A549 (cell line): ENCODE data around the gene RABL3. TPM values are rescaled to one million over a fixed set of nuclear protein-coding genes. Genes with fewer than 3 reads are reported as not detected.
A peak's percentile ranks its signal among the peaks of the same experiment; 100 is the strongest.

Source experiments
- ATAC-seq, 2 experiments: fragments of 200-7000 bp in 1 of 2; fragments of >200 bp in 1 of 2; cut with Nextera tagmentation in 1 of 2; cut with Tn5 transposase in 1 of 2; 3 replicates each; pipeline versions ENCODE4 v1.8.0 to v1.9.1; 2018 to 2020; ENCODE audit warnings: mild to moderate bottlenecking in 1 of 2, moderate library complexity in 1 of 2
- CTCF ChIA-PET: fragments of 300-600 bp; sonication (Branson Sonifier 250); formaldehyde crosslinking; extraction: SDS; loops from one replicate; lab custom pipeline; 2021; ENCODE audit warnings: antibody characterized with exemption, inconsistent platforms; lab: Yijun Ruan, JAX
- POLR2A ChIA-PET: fragments of 350-600 bp; formaldehyde crosslinking; extraction: SDS; loops from one replicate; lab custom pipeline; 2021; ENCODE audit warnings: antibody characterized with exemption, inconsistent platforms; lab: Yijun Ruan, JAX
- DNase-seq, 2 experiments: peaks; one replicate each; pipeline versions ENCODE4 v3.0.0 to v3.0.0-alpha.2; 2011 to 2016; ENCODE audit warnings: low read depth in 1 of 2, low spot score in 1 of 2
- FAIRE-seq: peaks from 2 replicates; lab custom pipeline; 2011; peaks lifted over from hg19 to GRCh38; lab: Jason Lieb, UNC
- H3K27ac ChIP-seq, 2 experiments: fragments of >200 bp; sonication (Bioruptor Twin); formaldehyde crosslinking; 3 replicates each; pipeline ENCODE4 v1.5.1; 2016 to 2017
- H3K4me1 ChIP-seq: fragments of >200 bp; sonication (Bioruptor Twin); formaldehyde crosslinking; 3 replicates; pipeline ENCODE4 v1.6.1; 2016
- H3K4me2 ChIP-seq: fragments of >200 bp; sonication (Bioruptor Twin); formaldehyde crosslinking; 3 replicates; pipeline ENCODE4 v1.6.1; 2016
- H3K4me3 ChIP-seq: fragments of >200 bp; sonication (Bioruptor Twin); formaldehyde crosslinking; 3 replicates; pipeline ENCODE4 v1.5.1; 2016
- H3K9me3 ChIP-seq: fragments of >200 bp; sonication (Bioruptor Twin); formaldehyde crosslinking; 3 replicates; pipeline ENCODE4 v1.6.1; 2016
- CEBPB ChIP-seq, 2 experiments: fragments of >200 bp in 1 of 2; sonication (Bioruptor Twin) in 1 of 2; formaldehyde crosslinking in 1 of 2; IDR thresholded peaks; 2 replicates each; pipeline ENCODE4 v1.6.1; 2012 to 2016
- CHD4 ChIP-seq: fragments of 200-600 bp; sonication (generic); IDR thresholded peaks from 2 replicates; pipeline ENCODE4 v1.6.1; 2016; ENCODE audit warnings: antibody characterized with exemption, mild to moderate bottlenecking, borderline replicate concordance
- EHF ChIP-seq: fragments of 250-450 bp; sonication (Bioruptor Pico); IDR thresholded peaks from 2 replicates; pipeline ENCODE4 v1.5.0; 2020; ENCODE audit warnings: mild to moderate bottlenecking
- EP300 ChIP-seq, 2 experiments: fragments of >200 bp; sonication (Bioruptor Twin); formaldehyde crosslinking; IDR thresholded peaks; 2 replicates in 1 of 2; 3 replicates in 1 of 2; pipeline ENCODE4 v1.6.1; 2016 to 2017
- FOSL2 ChIP-seq, 2 experiments: fragments of 450-650 bp in 1 of 2; fragments of >200 bp in 1 of 2; sonication (Bioruptor Twin) in 1 of 2; formaldehyde crosslinking; IDR thresholded peaks; 2 replicates each; pipeline versions ENCODE4 v1.5.0 to v1.6.1; 2016 to 2020; ENCODE audit warnings: mild to moderate bottlenecking in 1 of 2, moderate library complexity in 1 of 2
- FOXS1 ChIP-seq: fragments of 250-450 bp; sonication (Bioruptor Pico); IDR thresholded peaks from 2 replicates; pipeline ENCODE4 v1.5.0; 2020; ENCODE audit warnings: mild to moderate bottlenecking, moderate library complexity
- HES2 ChIP-seq: fragments of >200 bp; sonication (Bioruptor Twin); formaldehyde crosslinking; IDR thresholded peaks from 2 replicates; pipeline ENCODE4 v1.6.1; 2016
- HEYL ChIP-seq: fragments of 250-450 bp; sonication (Bioruptor Pico); IDR thresholded peaks from 2 replicates; pipeline ENCODE4 v1.8.0; 2021; ENCODE audit warnings: mild to moderate bottlenecking, moderate library complexity
- HOXB5 ChIP-seq: fragments of 250-450 bp; sonication (Bioruptor Pico); IDR thresholded peaks from 2 replicates; pipeline ENCODE4 v1.5.0; 2020; ENCODE audit warnings: mild to moderate bottlenecking, moderate library complexity
- JUN ChIP-seq, 2 experiments: fragments of >200 bp; sonication (Bioruptor Twin); formaldehyde crosslinking; IDR thresholded peaks; 2 replicates in 1 of 2; 3 replicates in 1 of 2; pipeline ENCODE4 v1.6.1; 2016 to 2017
- JUNB ChIP-seq: fragments of >200 bp; sonication (Bioruptor Twin); formaldehyde crosslinking; IDR thresholded peaks from 2 replicates; pipeline ENCODE4 v1.6.1; 2016
- MAFK ChIP-seq: fragments of 450-650 bp; IDR thresholded peaks from 2 replicates; pipeline ENCODE4 v1.6.1; 2014; ENCODE audit not compliant: partially characterized antibody
- MAX ChIP-seq: IDR thresholded peaks from 2 replicates; pipeline ENCODE4 v1.6.1; 2012
- PBX3 ChIP-seq: IDR thresholded peaks from 2 replicates; pipeline ENCODE4 v1.6.1; 2012
- POLR2A ChIP-seq: IDR thresholded peaks from 2 replicates; pipeline ENCODE4 v1.6.1; 2012; ENCODE audit warnings: mild to moderate bottlenecking, low read length
- RARB ChIP-seq: fragments of 250-450 bp; sonication (Bioruptor Pico); IDR thresholded peaks from 2 replicates; pipeline ENCODE4 v1.8.0; 2021; ENCODE audit warnings: mild to moderate bottlenecking, moderate library complexity
- SREBF2 ChIP-seq: fragments of 450-650 bp; IDR thresholded peaks from 2 replicates; pipeline ENCODE4 v1.6.1; 2014; ENCODE audit warnings: mild to moderate bottlenecking, moderate library complexity
- TP53 ChIP-seq: fragments of 250-450 bp; sonication (Bioruptor Pico); IDR thresholded peaks from 2 replicates; pipeline ENCODE4 v1.5.0; 2021; ENCODE audit warnings: mild to moderate bottlenecking, moderate library complexity
- ZFP36 ChIP-seq: fragments of 450-650 bp; IDR thresholded peaks from 2 replicates; pipeline ENCODE4 v1.6.1; 2014; ENCODE audit warnings: borderline replicate concordance; ENCODE audit not compliant: partially characterized antibody
- ZNF302 ChIP-seq: fragments of 250-450 bp; sonication (Bioruptor Pico); IDR thresholded peaks from 2 replicates; pipeline ENCODE4 v1.9.0; 2021; ENCODE audit warnings: inconsistent platforms, mild to moderate bottlenecking, moderate library complexity
- ZSCAN20 ChIP-seq: fragments of 250-450 bp; sonication (Bioruptor Pico); IDR thresholded peaks from 2 replicates; pipeline ENCODE4 v1.8.0; 2022; ENCODE audit warnings: mild to moderate bottlenecking, moderate library complexity
- WGBS: methylation state at CpG from one replicate; pipeline ENCODE4 v1.1.6; 2017; ENCODE audit errors: missing lambda C conversion rate; 5-methylcytosine and 5-hydroxymethylcytosine counted together
- polyA plus RNA-seq, 4 experiments: library from polyadenylated mRNA; depleted of rRNA in 3 of 4; stranded (reverse); fragments of >200 nt; fragmentation: RNase III in 1 of 4; extraction: RNeasy Plus Mini Kit Qiagen cat#74134 plus additional on column Dnase treatment in 1 of 4; gene quantifications; 2 replicates in 3 of 4; 3 replicates in 1 of 4; pipeline ENCODE4 v1.2.3, GENCODE V29; 2011 to 2017
- TF ChIP-seq, protein P1 (sequence below): fragments of 250-450 bp; sonication (Bioruptor Pico); IDR thresholded peaks from 2 replicates; pipeline ENCODE4 v1.5.0; 2021; ENCODE audit warnings: mild to moderate bottlenecking, moderate library complexity, borderline replicate concordance
- TF ChIP-seq, protein P2 (sequence below): IDR thresholded peaks from 2 replicates; pipeline ENCODE4 v1.6.1; 2012; ENCODE audit warnings: low read depth, borderline replicate concordance
- TF ChIP-seq, protein P3 (sequence below): fragments of 450-650 bp; IDR thresholded peaks from 2 replicates; pipeline ENCODE4 v1.6.1; 2014; ENCODE audit warnings: antibody characterized with exemption

Gene RABL3
- polyA plus RNA-seq, 2 of the 4 experiments (the other 2 are of a cell fraction), result 14.0 to 29.0 TPM

- ATAC-seq, result no peak
- H3K4me2 ChIP-seq, result peak overlapping the region; percentile 70
- ChIA-PET CTCF (interaction anchor here (1.3 to 2.2 kb wide), 2 partner anchors 61 to 112 kb away, joined by 3 to 11 read pairs; no protein-coding TSS in a partner anchor), POLR2A (no interaction called here)
- 100% methylated on average over 1 of the region's 1 CpG for WGBS
- no peak overlapping the region for H3K4me3 ChIP-seq
- no peak for FAIRE-seq
- TF ChIP-seq, protein P1, sequence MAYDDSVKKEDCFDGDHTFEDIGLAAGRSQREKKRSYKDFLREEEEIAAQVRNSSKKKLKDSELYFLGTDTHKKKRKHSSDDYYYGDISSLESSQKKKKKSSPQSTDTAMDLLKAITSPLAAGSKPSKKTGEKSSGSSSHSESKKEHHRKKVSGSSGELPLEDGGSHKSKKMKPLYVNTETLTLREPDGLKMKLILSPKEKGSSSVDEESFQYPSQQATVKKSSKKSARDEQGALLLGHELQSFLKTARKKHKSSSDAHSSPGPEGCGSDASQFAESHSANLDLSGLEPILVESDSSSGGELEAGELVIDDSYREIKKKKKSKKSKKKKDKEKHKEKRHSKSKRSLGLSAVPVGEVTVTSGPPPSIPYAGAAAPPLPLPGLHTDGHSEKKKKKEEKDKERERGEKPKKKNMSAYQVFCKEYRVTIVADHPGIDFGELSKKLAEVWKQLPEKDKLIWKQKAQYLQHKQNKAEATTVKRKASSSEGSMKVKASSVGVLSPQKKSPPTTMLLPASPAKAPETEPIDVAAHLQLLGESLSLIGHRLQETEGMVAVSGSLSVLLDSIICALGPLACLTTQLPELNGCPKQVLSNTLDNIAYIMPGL (CRISPR knock-in tag), result no peak
- TF ChIP-seq, protein P2, sequence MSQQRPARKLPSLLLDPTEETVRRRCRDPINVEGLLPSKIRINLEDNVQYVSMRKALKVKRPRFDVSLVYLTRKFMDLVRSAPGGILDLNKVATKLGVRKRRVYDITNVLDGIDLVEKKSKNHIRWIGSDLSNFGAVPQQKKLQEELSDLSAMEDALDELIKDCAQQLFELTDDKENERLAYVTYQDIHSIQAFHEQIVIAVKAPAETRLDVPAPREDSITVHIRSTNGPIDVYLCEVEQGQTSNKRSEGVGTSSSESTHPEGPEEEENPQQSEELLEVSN, result no peak
- TF ChIP-seq, all 56 proteins: peak for 0
- H3K4me1 ChIP-seq, result peaks cover 50% of the 10 kb centered on the region
- peaks cover 2% of the 10 kb centered on the region; the same call in 1 of the 3 replicates for H3K9me3 ChIP-seq
- no peak for DNase-seq
- peak overlapping the region; percentile 94 to 95 for H3K27ac ChIP-seq
Measured at GRCh38 chr3:120683213-120683612, 59.1 kb downstream of the RABL3 start.

- Histone ChIP-seq H3K27ac (peak within 1 kb of the TSS; percentile 94 to 95), H3K9me3 (peaks cover 2% of the 10 kb centered on the region; the same call in 1 of the 3 replicates), H3K4me1 (peaks cover 59% of the 10 kb centered on the region), H3K4me3 (peak within 1 kb of the TSS; percentile 50), H3K4me2 (peak within 1 kb of the TSS; percentile 70)
- FAIRE-seq (no peak), DNase-seq (peak; percentile 28 to 79), ATAC-seq (peak; percentile 69 to 78)
- CTCF ChIA-PET, result interaction anchor here (1.2 to 2.2 kb wide), 4 partner anchors 50 to 121 kb away, joined by 3 to 11 read pairs (median 3); no protein-coding TSS in a partner anchor
- WGBS, result 8% methylated on average over 5 of the region's 5 CpGs
- TF ChIP-seq CEBPB (IDR thresholded peaks at IDR 0.05), result peak; percentile 75 to 82
- TF ChIP-seq FOSL2 (IDR thresholded peaks at IDR 0.05), result no peak
- no peak; the same call in 1 of the 2 replicates for TF ChIP-seq FOSL2 (CRISPR knock-in tag; IDR thresholded peaks at IDR 0.05)
- 0 out of 2 replicates have a peak, but pooled peaks have one; percentile 25 for TF ChIP-seq MAX
- TF ChIP-seq RARB (CRISPR knock-in tag), result no peak
- no peak for TF ChIP-seq EP300 (IDR thresholded peaks at IDR 0.05)
- no peak for TF ChIP-seq MAFK
- TF ChIP-seq SREBF2, result no peak
- POLR2A ChIA-PET, result interaction anchor here (0.6 to 1.4 kb wide), 3 partner anchors 60 to 121 kb away, joined by 3 to 7 read pairs (median 3); partner anchors contain the start of genes GTF2E1, NDUFB4 and RABL3
Measured at GRCh38 chr3:120682095-120682681, 60.1 kb downstream of the RABL3 start, which contains the start of gene HGD. HGD (minus strand) TSS chr3:120682239; CDS start chr3:120682111, 128 bp downstream.

GRCh38 chr3:120681506-120682038 is 60.7 kb downstream of the RABL3 start:
- TF ChIP-seq ZSCAN20 (CRISPR knock-in tag) (no peak), HES2 (no peak), ZFP36 (no peak), EHF (CRISPR knock-in tag) (no peak), JUN (IDR thresholded peaks at IDR 0.05) (no peak), JUNB (no peak), HOXB5 (CRISPR knock-in tag) (no peak), POLR2A (no peak), TP53 (CRISPR knock-in tag) (no peak), CHD4 (no peak), PBX3 (no peak), ZNF302 (CRISPR knock-in tag) (no peak), FOXS1 (no peak), HEYL (CRISPR knock-in tag) (no peak)
- TF ChIP-seq, protein P1 (CRISPR knock-in tag), result no peak
- TF ChIP-seq, protein P3, sequence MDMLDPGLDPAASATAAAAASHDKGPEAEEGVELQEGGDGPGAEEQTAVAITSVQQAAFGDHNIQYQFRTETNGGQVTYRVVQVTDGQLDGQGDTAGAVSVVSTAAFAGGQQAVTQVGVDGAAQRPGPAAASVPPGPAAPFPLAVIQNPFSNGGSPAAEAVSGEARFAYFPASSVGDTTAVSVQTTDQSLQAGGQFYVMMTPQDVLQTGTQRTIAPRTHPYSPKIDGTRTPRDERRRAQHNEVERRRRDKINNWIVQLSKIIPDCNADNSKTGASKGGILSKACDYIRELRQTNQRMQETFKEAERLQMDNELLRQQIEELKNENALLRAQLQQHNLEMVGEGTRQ, result no peak
- TF ChIP-seq, all 56 proteins: peak for 0
- H3K4me1 ChIP-seq, result peaks cover 59% of the 10 kb centered on the region
- peak overlapping the region; percentile 70 for H3K4me2 ChIP-seq
- ChIA-PET CTCF (interaction anchor here (1.2 to 2.2 kb wide), 4 partner anchors 49 to 120 kb away, joined by 3 to 11 read pairs (median 3); no protein-coding TSS in a partner anchor), POLR2A (interaction anchor here (1.0 to 1.4 kb wide), 2 partner anchors 60 to 86 kb away, joined by 3 to 7 read pairs; partner anchors contain the start of genes GTF2E1, NDUFB4 and RABL3)
- H3K4me3 ChIP-seq, result peak overlapping the region; percentile 50
- peak overlapping the region; percentile 94 to 95 for H3K27ac ChIP-seq
- no peak for DNase-seq
- peak in 1 of 2 experiments; percentile 6; a peak in 3 of 6 replicates for ATAC-seq
- H3K9me3 ChIP-seq, result peaks cover 2% of the 10 kb centered on the region; the same call in 1 of the 3 replicates
- no peak for FAIRE-seq
- WGBS, result 51% methylated on average over 4 of the region's 4 CpGs
